HG02759 (cell line): ENCODE data around the gene C18orf54.
A peak's percentile ranks its signal among the peaks of the same experiment; 100 is the strongest.
"Not testable (repeated sequence)": the region's sequence is repeated elsewhere in the genome, so short reads cannot be mapped to it uniquely, and the experiment has no call there.

ENCODE experiments used
- ATAC-seq: cut with Tn5 transposase; IDR thresholded peaks from one replicate; pipeline ENCODE4 v1.9.1; 2021; ENCODE audit warnings: mild to moderate bottlenecking, moderate library complexity; ENCODE audit not compliant: unreplicated experiment

Gene C18orf54

GRCh38 chr18:54357660-54358494 lies at the start of gene C18orf54, which contains the start of gene STARD6:
C18orf54 (plus strand) TSS chr18:54357906; CDS start chr18:54360573, 2,667 bp downstream.
STARD6 (minus strand) TSS chr18:54357858; CDS start chr18:54354573, 3,285 bp downstream.
- ATAC-seq: peak; percentile 95

- not testable (repeated sequence) for ATAC-seq
Observed at GRCh38 chr18:54309564-54309963, 48.1 kb upstream of the C18orf54 start.

- no peak for ATAC-seq
Observed at GRCh38 chr18:54316071-54316820, 41.5 kb upstream of the C18orf54 start.

- no peak for ATAC-seq
Observed at GRCh38 chr18:54323561-54323960, 34.1 kb upstream of the C18orf54 start.

GRCh38 chr18:54323970-54324369 lies 33.7 kb upstream of the C18orf54 start:
- no peak for ATAC-seq

- no peak for ATAC-seq
Observed at GRCh38 chr18:54327818-54328217, 29.9 kb upstream of the C18orf54 start.

- ATAC-seq: no peak
Observed at GRCh38 chr18:54329787-54330186, 27.9 kb upstream of the C18orf54 start.

GRCh38 chr18:54330768-54331548 lies 26.7 kb upstream of the C18orf54 start:
- ATAC-seq: no peak

- ATAC-seq: no peak
Observed at GRCh38 chr18:54335638-54336173, 22.0 kb upstream of the C18orf54 start.

GRCh38 chr18:54338230-54338629 lies 19.5 kb upstream of the C18orf54 start:
- no peak for ATAC-seq

GRCh38 chr18:54351186-54351585 lies 6.5 kb upstream of the C18orf54 start:
- ATAC-seq: no peak

- ATAC-seq: no peak
Observed at GRCh38 chr18:54357082-54357659, 535 bp upstream of the C18orf54 start.

- ATAC-seq: peak; percentile 17
Observed at GRCh38 chr18:54358495-54359040, 862 bp downstream of the C18orf54 start.

- no peak for ATAC-seq
Observed at GRCh38 chr18:54359233-54359632, 1.5 kb downstream of the C18orf54 start.

GRCh38 chr18:54360406-54360805 lies 2.7 kb downstream of the C18orf54 start:
- ATAC-seq: no peak

- no peak for ATAC-seq
Observed at GRCh38 chr18:54378057-54378456, 20.4 kb downstream of the C18orf54 start.

GRCh38 chr18:54381640-54382039 lies 23.9 kb downstream of the C18orf54 start:
- no peak for ATAC-seq

- no peak for ATAC-seq
Observed at GRCh38 chr18:54382076-54382475, 24.4 kb downstream of the C18orf54 start.

GRCh38 chr18:54382733-54383252 lies 25.1 kb downstream of the C18orf54 start:
- ATAC-seq: no peak

GRCh38 chr18:54386043-54386442 lies 28.3 kb downstream of the C18orf54 start:
- no peak for ATAC-seq
